ENCODE data around the gene CD79B.

DNA sequence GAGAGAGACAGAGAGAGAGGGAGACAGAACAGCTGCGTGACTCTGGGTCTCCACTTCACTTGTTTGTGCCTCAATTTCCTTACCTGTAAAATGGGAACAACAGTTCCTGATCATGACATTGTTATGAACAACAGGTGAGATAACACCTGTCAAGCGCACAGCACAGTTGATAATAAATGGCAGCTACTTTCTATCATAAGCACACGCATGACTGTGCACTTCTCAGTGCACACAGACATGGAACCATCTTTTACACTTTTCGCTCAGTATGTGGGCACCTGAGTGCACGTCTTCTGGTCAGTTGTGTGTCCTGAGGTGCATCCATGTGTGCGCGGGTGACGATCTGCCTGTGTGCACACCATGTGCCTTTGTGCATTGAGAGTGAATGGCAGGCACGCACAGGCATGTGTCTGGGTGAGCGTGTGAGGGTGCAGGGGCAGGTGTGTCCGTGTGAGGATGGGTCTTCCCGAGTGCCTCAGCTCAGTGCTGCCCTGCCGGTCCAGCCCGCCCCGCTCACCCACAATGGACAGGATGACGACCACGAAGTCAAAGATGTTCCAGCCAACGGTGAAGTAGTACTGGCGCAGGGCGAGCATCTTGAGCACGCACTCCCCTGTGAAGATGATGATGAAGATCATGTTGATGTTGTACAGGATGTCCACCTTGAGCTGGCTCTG, 10.3 kb upstream of the CD79B start:
- TF ChIP-seq RAD21 (conservative IDR thresholded peaks at IDR 0.05) (no peak), MXI1 (conservative IDR thresholded peaks at IDR 0.05; ENCODE audit: poor library complexity, severe bottlenecking) (no peak), POLR2AphosphoS5 (IDR thresholded peaks at IDR 0.05) (no peak), EP300 (conservative IDR thresholded peaks at IDR 0.05; ENCODE audit: poor library complexity, severe bottlenecking) (no peak), EZH2 (IDR thresholded peaks at IDR 0.05; ENCODE audit: borderline replicate concordance, insufficient read depth, low read length, poor library complexity, severe bottlenecking) (no peak), TAF1 (IDR thresholded peaks at IDR 0.05; ENCODE audit: low read depth) (no peak), SMC3 (conservative IDR thresholded peaks at IDR 0.05; ENCODE audit: poor library complexity) (no peak)
- TF ChIP-seq, protein P1, sequence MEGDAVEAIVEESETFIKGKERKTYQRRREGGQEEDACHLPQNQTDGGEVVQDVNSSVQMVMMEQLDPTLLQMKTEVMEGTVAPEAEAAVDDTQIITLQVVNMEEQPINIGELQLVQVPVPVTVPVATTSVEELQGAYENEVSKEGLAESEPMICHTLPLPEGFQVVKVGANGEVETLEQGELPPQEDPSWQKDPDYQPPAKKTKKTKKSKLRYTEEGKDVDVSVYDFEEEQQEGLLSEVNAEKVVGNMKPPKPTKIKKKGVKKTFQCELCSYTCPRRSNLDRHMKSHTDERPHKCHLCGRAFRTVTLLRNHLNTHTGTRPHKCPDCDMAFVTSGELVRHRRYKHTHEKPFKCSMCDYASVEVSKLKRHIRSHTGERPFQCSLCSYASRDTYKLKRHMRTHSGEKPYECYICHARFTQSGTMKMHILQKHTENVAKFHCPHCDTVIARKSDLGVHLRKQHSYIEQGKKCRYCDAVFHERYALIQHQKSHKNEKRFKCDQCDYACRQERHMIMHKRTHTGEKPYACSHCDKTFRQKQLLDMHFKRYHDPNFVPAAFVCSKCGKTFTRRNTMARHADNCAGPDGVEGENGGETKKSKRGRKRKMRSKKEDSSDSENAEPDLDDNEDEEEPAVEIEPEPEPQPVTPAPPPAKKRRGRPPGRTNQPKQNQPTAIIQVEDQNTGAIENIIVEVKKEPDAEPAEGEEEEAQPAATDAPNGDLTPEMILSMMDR (IDR thresholded peaks at IDR 0.05; ENCODE audit: poor library complexity, severe bottlenecking) = no peak
- TF ChIP-seq, protein P2, sequence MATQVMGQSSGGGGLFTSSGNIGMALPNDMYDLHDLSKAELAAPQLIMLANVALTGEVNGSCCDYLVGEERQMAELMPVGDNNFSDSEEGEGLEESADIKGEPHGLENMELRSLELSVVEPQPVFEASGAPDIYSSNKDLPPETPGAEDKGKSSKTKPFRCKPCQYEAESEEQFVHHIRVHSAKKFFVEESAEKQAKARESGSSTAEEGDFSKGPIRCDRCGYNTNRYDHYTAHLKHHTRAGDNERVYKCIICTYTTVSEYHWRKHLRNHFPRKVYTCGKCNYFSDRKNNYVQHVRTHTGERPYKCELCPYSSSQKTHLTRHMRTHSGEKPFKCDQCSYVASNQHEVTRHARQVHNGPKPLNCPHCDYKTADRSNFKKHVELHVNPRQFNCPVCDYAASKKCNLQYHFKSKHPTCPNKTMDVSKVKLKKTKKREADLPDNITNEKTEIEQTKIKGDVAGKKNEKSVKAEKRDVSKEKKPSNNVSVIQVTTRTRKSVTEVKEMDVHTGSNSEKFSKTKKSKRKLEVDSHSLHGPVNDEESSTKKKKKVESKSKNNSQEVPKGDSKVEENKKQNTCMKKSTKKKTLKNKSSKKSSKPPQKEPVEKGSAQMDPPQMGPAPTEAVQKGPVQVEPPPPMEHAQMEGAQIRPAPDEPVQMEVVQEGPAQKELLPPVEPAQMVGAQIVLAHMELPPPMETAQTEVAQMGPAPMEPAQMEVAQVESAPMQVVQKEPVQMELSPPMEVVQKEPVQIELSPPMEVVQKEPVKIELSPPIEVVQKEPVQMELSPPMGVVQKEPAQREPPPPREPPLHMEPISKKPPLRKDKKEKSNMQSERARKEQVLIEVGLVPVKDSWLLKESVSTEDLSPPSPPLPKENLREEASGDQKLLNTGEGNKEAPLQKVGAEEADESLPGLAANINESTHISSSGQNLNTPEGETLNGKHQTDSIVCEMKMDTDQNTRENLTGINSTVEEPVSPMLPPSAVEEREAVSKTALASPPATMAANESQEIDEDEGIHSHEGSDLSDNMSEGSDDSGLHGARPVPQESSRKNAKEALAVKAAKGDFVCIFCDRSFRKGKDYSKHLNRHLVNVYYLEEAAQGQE (IDR thresholded peaks at IDR 0.05; ENCODE audit: borderline replicate concordance) = no peak

Measured in neural cell (in vitro differentiated cells).